Kidney glomerular epithelial cell (primary cell): ENCODE results near the gene HNRNPUL2.
"Not testable (repeated sequence)": the region's sequence is repeated elsewhere in the genome, so short reads cannot be mapped to it uniquely, and the experiment has no call there.

Source experiments
- DNase-seq: peaks from one replicate; lab custom pipeline; 2025; lab: John Stamatoyannopoulos, UW

HNRNPUL2 gene

GRCh38 chr11:62727165-62727871 is at the start of gene HNRNPUL2:
HNRNPUL2 (minus strand) TSS chr11:62727457; CDS start chr11:62727156, 301 bp downstream.
- peak; percentile 95 for DNase-seq

GRCh38 chr11:62775646-62776045 is 48.4 kb upstream of the HNRNPUL2 start:
- DNase-seq, result no peak

- DNase-seq, result no peak
Observed at GRCh38 chr11:62774407-62774806, 47.1 kb upstream of the HNRNPUL2 start.

GRCh38 chr11:62771144-62772021 is 44.1 kb upstream of the HNRNPUL2 start, which contains the start of gene TAF6L:
TAF6L (plus strand) TSS chr11:62771396; CDS start chr11:62775784, 4,388 bp downstream.
- peak; percentile 90 for DNase-seq

GRCh38 chr11:62770778-62771143 is 43.5 kb upstream of the HNRNPUL2 start:
- peak; percentile 60 for DNase-seq

GRCh38 chr11:62760867-62761227 is 33.6 kb upstream of the HNRNPUL2 start:
- DNase-seq, result not testable (repeated sequence)

GRCh38 chr11:62757846-62758788 is 30.9 kb upstream of the HNRNPUL2 start:
- DNase-seq, result no peak

- no peak for DNase-seq
Observed at GRCh38 chr11:62755086-62755615, 27.9 kb upstream of the HNRNPUL2 start.

GRCh38 chr11:62753736-62754603 is 26.7 kb upstream of the HNRNPUL2 start, which contains the start of gene ZBTB3:
ZBTB3 (minus strand) TSS chr11:62754160; CDS start chr11:62753664, 496 bp downstream.
- peak; percentile 99 for DNase-seq

GRCh38 chr11:62752994-62753735 is 25.9 kb upstream of the HNRNPUL2 start:
- DNase-seq, result no peak

GRCh38 chr11:62752177-62752785 is 25.0 kb upstream of the HNRNPUL2 start:
- no peak for DNase-seq

- not testable (repeated sequence) for DNase-seq
Observed at GRCh38 chr11:62749931-62750330, 22.7 kb upstream of the HNRNPUL2 start.

- DNase-seq, result no peak
Observed at GRCh38 chr11:62747475-62748160, 20.4 kb upstream of the HNRNPUL2 start.

- DNase-seq, result no peak
Observed at GRCh38 chr11:62737196-62737595, 9.9 kb upstream of the HNRNPUL2 start.

- no peak for DNase-seq
Observed at GRCh38 chr11:62732830-62733229, 5.6 kb upstream of the HNRNPUL2 start.

- DNase-seq, result not testable (repeated sequence)
Observed at GRCh38 chr11:62730076-62730475, 2.8 kb upstream of the HNRNPUL2 start.

- DNase-seq, result peak; percentile 83
Observed at GRCh38 chr11:62728171-62728988, 1.1 kb upstream of the HNRNPUL2 start, which contains the start of gene TTC9C. TTC9C (plus strand) TSS chr11:62728486; CDS start chr11:62728849, 363 bp downstream.

- peak; percentile 92 for DNase-seq
Observed at GRCh38 chr11:62727872-62728170, 564 bp upstream of the HNRNPUL2 start.
